Spleen (tissue), 7 donors: ENCODE data around the gene LPO.

Experiments used
- CTCF ChIP-seq, 11 experiments: fragments of 200-600 bp in 7 of 11; fragments of 450-650 bp in 4 of 11; sonication (generic) in 4 of 11; IDR thresholded peaks in 8 of 11; conservative IDR thresholded peaks in 3 of 11; 1 replicate in 7 of 11; 2 replicates in 4 of 11; pipeline versions ENCODE4 v1.4.0 to v1.8.0; 2016 to 2021; ENCODE audit warnings: antibody characterized with exemption in 11 of 11, inconsistent platforms in 4 of 11, mild to moderate bottlenecking in 1 of 11
- POLR2AphosphoS5 ChIP-seq, 3 donors: sonication (generic); formaldehyde crosslinking; IDR thresholded peaks; one replicate each; pipeline ENCODE4 v1.5.1; 2017; ENCODE audit warnings: antibody characterized with exemption in 3 of 3
- donor health status: DM: no; HTN: no; CAD: no; lungs with moderate emphysema.
- donor health status: DM: no; HTN: no; CAD: no.
- donor health status: DM: no; HTN: no; CAD: no.

GRCh38 chr17:58202859-58203258, 35.5 kb upstream of the LPO start:
- TF ChIP-seq CTCF (IDR thresholded peaks at IDR 0.05 in 8 of 11, conservative IDR thresholded peaks at IDR 0.05 in 3 of 11), result no peak
- no peak for TF ChIP-seq POLR2AphosphoS5 (IDR thresholded peaks at IDR 0.05)
